ENCODE data around the gene ATP13A5.

- no peak for TF ChIP-seq CTCF (IDR thresholded peaks at IDR 0.05; ENCODE audit: borderline replicate concordance, extremely low read depth, low read length, poor library complexity, severe bottlenecking)
- TF ChIP-seq EZH2 (IDR thresholded peaks at IDR 0.05; ENCODE audit: borderline replicate concordance, low read depth, low read length, severe bottlenecking) = no peak
Observed at GRCh38 chr3:193391902-193392301, 13.3 kb upstream of the ATP13A5 start.
